AML-193 (cell line): ENCODE data around the gene RMDN2.

Experiments used
- DNase-seq, 2 experiments: peaks; one replicate each; lab custom pipeline; 2025; lab: John Stamatoyannopoulos, UW

RMDN2 gene

GRCh38 chr2:38039121-38039910 lies 114.2 kb downstream of the RMDN2 start:
- no peak for DNase-seq

GRCh38 chr2:38045811-38046210 lies 120.7 kb downstream of the RMDN2 start:
- no peak for DNase-seq

GRCh38 chr2:38056216-38056615 lies 131.1 kb downstream of the RMDN2 start:
- DNase-seq = no peak

GRCh38 chr2:38057651-38058410 lies 132.7 kb downstream of the RMDN2 start:
- no peak for DNase-seq

- no peak for DNase-seq
Measured at GRCh38 chr2:38060236-38061018, 135.3 kb downstream of the RMDN2 start.

GRCh38 chr2:38064801-38065501 lies 139.9 kb downstream of the RMDN2 start:
- DNase-seq = no peak

- no peak for DNase-seq
Measured at GRCh38 chr2:38065502-38066135, 140.5 kb downstream of the RMDN2 start.

GRCh38 chr2:38066421-38067115 lies 141.5 kb downstream of the RMDN2 start:
- no peak for DNase-seq
